GM18505 (cell line): ENCODE results near the gene ARMC5.
A peak's percentile ranks its signal among the peaks of the same experiment; 100 is the strongest.

Experiments used
- ATAC-seq: cut with Tn5 transposase; IDR thresholded peaks from one replicate; pipeline ENCODE4 v1.9.1; 2021; ENCODE audit not compliant: unreplicated experiment
- POLR2A ChIP-seq: IDR thresholded peaks from 4 replicates; pipeline ENCODE4 v1.6.1; 2011; ENCODE audit warnings: borderline replicate concordance; ENCODE audit not compliant: insufficient read depth, insufficient read length; ENCODE audit errors: extremely low read depth

ARMC5 gene

DNA sequence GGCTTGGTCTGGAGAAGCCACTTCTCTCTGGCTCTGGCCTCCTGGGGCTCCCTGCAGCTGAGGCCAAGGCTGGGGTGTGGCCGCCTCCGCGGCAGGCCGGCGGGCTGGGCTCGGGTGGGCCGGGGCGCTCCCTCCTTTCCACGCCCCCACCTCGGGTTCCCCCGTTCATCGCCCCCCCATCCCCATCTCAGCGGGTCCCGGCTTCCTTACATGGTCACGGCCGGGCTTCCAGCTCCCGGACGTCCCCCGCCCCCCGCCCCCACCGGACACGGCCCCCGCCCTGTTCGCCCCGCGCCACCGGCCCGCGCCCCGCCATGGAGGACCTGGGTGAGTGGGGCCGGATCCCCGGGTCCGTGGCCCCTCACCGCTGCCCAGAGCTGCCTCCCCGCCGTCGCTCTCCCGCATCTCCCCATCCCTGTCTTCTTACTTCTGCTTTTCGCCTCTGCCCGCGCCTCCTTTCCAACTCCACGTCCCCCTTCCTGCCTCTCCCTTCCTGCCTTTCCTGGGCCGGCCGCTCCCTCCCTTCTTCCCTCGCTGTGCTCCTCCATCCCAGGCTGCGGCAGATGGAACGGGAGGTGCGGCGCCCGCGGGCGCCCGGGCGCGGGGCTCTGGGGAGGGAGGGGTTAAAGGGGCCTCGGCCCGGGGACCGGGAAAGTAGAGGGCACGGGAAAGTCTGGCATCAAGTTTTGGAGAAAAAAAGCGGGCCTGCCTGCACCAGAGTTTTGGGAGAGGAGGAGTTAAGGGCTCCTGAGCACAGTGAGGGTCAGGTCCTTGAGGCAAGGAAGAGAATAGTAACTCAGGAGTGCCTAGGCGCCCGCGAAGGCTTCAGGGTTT lies 12.8 kb downstream of the ARMC5 start, which contains the start of gene TGFB1I1:
TGFB1I1 (plus strand) TSS at position 278 of the 834 bp plus-strand sequence; CDS start at position 315, 37 bp downstream.
- no peak for TF ChIP-seq POLR2A
- ATAC-seq, result no peak

GRCh38 chr16:31472709-31473203 lies 13.5 kb downstream of the ARMC5 start:
- peak; percentile 56 for ATAC-seq
- no peak for TF ChIP-seq POLR2A

DNA sequence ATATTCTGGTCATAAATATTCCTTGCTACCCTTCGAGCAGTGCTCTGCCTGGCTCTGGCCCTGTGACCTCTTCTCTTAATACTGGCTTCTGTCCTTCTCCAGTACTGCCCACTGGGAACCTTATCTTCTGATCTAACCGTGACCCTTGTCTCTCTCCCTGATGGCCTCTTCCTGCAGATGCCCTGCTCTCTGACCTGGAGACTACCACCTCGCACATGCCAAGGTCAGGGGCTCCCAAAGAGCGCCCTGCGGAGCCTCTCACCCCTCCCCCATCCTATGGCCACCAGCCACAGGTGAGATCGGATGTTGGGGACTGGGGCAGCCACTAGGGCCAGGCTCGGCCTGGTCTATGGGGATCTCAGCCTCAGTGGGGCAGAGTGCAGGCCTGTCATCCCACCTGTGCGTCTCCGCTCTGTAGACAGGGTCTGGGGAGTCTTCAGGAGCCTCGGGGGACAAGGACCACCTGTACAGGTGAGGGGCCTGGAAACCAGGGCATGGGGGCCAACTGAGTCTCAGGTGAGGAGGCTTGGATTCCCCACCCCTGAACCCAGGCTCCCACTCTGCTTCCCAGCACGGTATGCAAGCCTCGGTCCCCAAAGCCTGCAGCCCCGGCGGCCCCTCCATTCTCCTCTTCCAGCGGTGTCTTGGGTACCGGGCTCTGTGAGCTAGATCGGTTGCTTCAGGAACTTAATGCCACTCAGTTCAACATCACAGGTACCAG lies 14.1 kb downstream of the ARMC5 start:
- ATAC-seq, result no peak
- no peak for TF ChIP-seq POLR2A

GRCh38 chr16:31474173-31474714 lies 14.9 kb downstream of the ARMC5 start:
- TF ChIP-seq POLR2A, result no peak
- ATAC-seq, result no peak

DNA sequence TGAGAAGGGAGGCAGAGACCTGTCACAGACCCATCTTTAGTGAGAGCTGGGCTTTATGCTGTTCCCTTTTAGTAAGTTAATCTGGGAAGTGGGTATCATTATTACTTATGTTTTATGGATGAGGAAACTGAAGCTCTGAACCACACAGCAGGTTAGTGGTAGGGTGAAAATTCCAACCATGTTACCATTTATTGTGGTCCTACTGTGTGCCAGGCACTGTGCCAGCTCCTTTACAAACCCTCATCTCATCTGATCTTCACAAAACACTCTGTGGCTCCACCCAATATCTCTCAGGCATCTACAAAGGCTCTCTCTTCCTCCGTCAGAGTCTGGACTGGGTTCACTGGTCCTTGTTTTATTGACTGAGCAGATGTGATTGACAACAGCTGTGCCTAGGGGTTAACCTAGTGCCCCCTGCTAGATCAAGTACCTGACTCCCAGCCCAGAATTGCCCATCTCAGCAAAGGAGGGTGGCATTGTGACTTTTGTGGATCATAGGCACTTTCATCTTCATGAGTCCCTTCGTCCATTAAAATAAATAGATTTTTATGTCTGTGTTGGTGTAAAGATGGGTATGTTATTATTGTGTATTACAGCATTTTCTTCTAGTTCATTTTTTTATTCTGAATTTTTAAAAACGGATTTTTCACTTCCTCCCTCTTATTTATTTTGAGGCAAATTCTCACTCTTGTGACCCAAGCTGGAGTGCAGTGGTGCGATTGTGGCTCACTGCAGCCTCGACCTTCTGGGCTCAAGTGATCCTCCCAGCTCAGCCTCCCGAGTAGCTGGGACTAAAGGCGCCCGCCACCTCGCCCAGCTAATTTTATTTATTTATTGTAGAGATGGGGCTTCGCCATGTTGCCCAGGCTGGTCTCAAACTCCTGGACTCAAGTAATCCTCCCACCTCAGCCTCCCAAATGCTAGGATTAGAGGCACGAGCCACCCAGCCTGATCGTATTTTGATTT lies 15.8 kb downstream of the ARMC5 start:
- TF ChIP-seq POLR2A, result no peak
- no peak for ATAC-seq

GRCh38 chr16:31475946-31476302 lies 16.6 kb downstream of the ARMC5 start:
- TF ChIP-seq POLR2A, result no peak
- ATAC-seq, result no peak

DNA sequence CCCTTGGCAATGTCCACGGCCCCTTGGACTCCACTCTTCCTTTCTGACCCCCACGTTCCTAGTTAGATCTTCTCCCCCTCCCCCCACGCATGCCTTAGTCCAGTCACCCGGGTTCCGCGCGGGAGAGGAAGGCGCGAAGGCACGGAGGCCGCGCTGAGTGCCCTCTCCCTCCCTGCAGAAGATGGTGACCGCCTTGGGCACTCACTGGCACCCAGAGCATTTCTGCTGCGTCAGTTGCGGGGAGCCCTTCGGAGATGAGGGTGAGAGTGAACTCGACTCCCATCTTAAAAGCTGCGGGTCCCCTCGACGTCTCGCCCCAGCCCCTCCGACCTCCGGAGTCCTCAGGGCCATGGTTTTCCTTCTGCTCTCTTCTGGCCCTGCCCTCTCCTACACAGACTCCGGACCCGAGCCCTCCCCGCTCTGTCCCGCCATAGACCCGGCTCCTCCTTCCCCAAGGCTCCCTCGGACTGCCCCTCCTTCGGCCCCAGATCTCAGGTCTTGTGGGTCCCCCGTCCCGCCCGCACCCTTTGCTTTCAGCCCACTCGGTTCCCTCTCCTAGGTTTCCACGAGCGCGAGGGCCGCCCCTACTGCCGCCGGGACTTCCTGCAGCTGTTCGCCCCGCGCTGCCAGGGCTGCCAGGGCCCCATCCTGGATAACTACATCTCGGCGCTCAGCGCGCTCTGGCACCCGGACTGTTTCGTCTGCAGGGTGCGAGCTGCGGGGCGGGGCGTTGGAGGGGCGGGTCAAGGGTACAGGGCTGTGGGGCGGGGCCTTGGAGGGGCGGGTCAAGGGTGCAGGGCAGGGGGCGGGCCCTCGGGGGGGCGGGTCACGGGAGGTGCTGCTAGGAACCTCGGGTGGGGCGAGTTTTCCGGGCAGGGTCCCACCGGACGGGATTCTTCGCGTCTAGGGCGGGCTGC lies 17.3 kb downstream of the ARMC5 start:
- no peak for TF ChIP-seq POLR2A
- ATAC-seq, result peak; percentile 62

DNA sequence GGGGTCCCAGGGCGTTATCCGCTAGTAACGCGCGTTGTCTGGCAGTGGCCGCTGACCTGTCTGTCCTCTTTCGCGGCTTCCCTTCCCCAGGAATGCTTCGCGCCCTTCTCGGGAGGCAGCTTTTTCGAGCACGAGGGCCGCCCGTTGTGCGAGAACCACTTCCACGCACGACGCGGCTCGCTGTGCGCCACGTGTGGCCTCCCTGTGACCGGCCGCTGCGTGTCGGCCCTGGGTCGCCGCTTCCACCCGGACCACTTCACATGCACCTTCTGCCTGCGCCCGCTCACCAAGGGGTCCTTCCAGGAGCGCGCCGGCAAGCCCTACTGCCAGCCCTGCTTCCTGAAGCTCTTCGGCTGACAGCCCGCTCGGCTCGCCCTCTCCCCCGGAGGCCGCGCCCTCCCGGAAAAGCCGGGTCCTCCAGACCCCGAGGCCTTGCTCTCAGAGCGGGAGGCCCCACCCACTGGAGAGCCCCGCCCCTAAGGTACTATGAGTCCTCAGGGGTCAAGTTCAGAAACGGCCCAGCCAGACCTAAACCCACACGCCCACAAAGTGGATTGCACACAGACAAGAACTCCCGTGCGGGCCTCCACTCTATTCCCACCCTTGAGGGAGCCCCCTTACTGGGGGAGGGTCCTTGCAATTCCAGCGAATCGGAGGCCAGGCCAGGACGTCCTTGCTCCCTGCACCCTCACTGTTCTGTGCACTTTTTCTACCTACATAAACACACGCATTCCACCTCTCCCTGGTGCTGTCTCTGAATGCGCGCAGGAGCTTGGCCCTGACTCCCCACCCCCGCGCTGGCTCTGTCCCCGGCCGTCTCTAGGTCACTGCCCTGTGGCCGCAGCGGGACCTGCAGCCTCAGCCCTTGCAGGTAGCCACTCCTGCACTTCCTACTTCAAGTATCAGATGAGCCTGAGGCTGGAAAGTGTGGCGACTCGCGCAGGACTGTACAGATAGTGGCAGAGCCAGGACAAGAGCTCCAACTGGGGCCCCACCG lies 18.2 kb downstream of the ARMC5 start:
- no peak for TF ChIP-seq POLR2A
- ATAC-seq, result peak; percentile 29

GRCh38 chr16:31478956-31479355 lies 19.7 kb downstream of the ARMC5 start:
- TF ChIP-seq POLR2A, result no peak
- no peak for ATAC-seq

GRCh38 chr16:31479751-31480150 lies 20.4 kb downstream of the ARMC5 start:
- no peak for ATAC-seq
- no peak for TF ChIP-seq POLR2A
